Liver (tissue), 9 donors: ENCODE measurements around the gene DNAH3. TPM values are rescaled to one million over a fixed set of nuclear protein-coding genes. Genes with fewer than 3 reads are reported as not detected.
"Not testable (repeated sequence)": the region's sequence is repeated elsewhere in the genome, so short reads cannot be mapped to it uniquely, and the experiment has no call there.

Source experiments
- DNase-seq: peaks from one replicate; pipeline ENCODE4 v3.0.0-alpha.2; 2017; ENCODE audit warnings: low spot score
- H3K27ac ChIP-seq, 2 donors: one replicate each; pipeline ENCODE4 v1.7.0; 2013; ENCODE audit warnings: inconsistent platforms in 2 of 2, low read length in 2 of 2, control low read depth in 1 of 2, low read depth in 1 of 2, mild to moderate bottlenecking in 1 of 2
- H3K27me3 ChIP-seq, 4 donors: one replicate each; pipeline versions ENCODE4 v1.6.1 to v1.7.0; 2013; ENCODE audit warnings: low read length in 3 of 4, inconsistent platforms in 1 of 4, mild to moderate bottlenecking in 1 of 4, moderate library complexity in 1 of 4; ENCODE audit not compliant: control insufficient read depth in 4 of 4, insufficient read depth in 4 of 4
- H3K36me3 ChIP-seq, 4 donors: one replicate each; pipeline versions ENCODE4 v1.6.1 to v1.7.0; 2013; ENCODE audit warnings: low read length in 3 of 4, mild to moderate bottlenecking in 3 of 4, low read depth in 1 of 4, moderate library complexity in 1 of 4; ENCODE audit not compliant: control insufficient read depth in 4 of 4, insufficient read depth in 3 of 4
- H3K4me1 ChIP-seq, 4 donors: one replicate each; pipeline versions ENCODE4 v1.6.1 to v1.7.0; 2013; ENCODE audit warnings: low read length in 3 of 4, mild to moderate bottlenecking in 3 of 4, moderate library complexity in 1 of 4; ENCODE audit not compliant: control insufficient read depth in 4 of 4, insufficient read depth in 4 of 4
- H3K4me3 ChIP-seq, 3 donors: one replicate each; pipeline versions ENCODE4 v1.6.1 to v1.7.0; 2013; ENCODE audit warnings: low read length in 3 of 3, control low read depth in 1 of 3, low read depth in 1 of 3, mild to moderate bottlenecking in 1 of 3
- H3K9ac ChIP-seq, 2 donors: one replicate each; pipeline ENCODE4 v1.7.0; 2013; ENCODE audit warnings: low read length in 2 of 2, mild to moderate bottlenecking in 2 of 2, moderate library complexity in 2 of 2, control low read depth in 1 of 2, low read depth in 1 of 2
- H3K9me3 ChIP-seq, 4 donors: one replicate each; pipeline versions ENCODE4 v1.6.1 to v1.7.0; 2013; ENCODE audit warnings: low read length in 3 of 4; ENCODE audit not compliant: control insufficient read depth in 4 of 4
- FOXA1 ChIP-seq: IDR thresholded peaks from 2 replicates; pipeline ENCODE4 v1.6.1; 2016; ENCODE audit warnings: antibody characterized with exemption
- GABPA ChIP-seq, 2 donors: IDR thresholded peaks in 1 of 2; conservative IDR thresholded peaks in 1 of 2; 2 replicates each; pipeline ENCODE4 v1.6.1; 2016; ENCODE audit warnings: antibody characterized with exemption in 2 of 2, mild to moderate bottlenecking in 1 of 2, moderate library complexity in 1 of 2
- HNF4A ChIP-seq, 2 donors: conservative IDR thresholded peaks; 2 replicates each; pipeline ENCODE4 v1.6.1; 2016; ENCODE audit warnings: antibody characterized with exemption in 2 of 2, mild to moderate bottlenecking in 2 of 2
- HNF4G ChIP-seq: IDR thresholded peaks from 2 replicates; pipeline ENCODE4 v1.6.1; 2016; ENCODE audit warnings: antibody characterized with exemption
- JUND ChIP-seq, 2 donors: IDR thresholded peaks; 2 replicates each; pipeline ENCODE4 v1.6.1; 2016; ENCODE audit warnings: antibody characterized with exemption in 2 of 2
- MAX ChIP-seq: IDR thresholded peaks from 2 replicates; pipeline ENCODE4 v1.6.1; 2016; ENCODE audit warnings: antibody characterized with exemption
- NR2F2 ChIP-seq: IDR thresholded peaks from 2 replicates; pipeline ENCODE4 v1.6.1; 2016; ENCODE audit warnings: antibody characterized with exemption
- REST ChIP-seq: IDR thresholded peaks from 2 replicates; pipeline ENCODE4 v1.6.1; 2016; ENCODE audit warnings: antibody characterized with exemption, mild to moderate bottlenecking
- RXRA ChIP-seq, 2 donors: IDR thresholded peaks; 2 replicates each; pipeline ENCODE4 v1.6.1; 2017 to 2018; ENCODE audit warnings: antibody characterized with exemption in 2 of 2, mild to moderate bottlenecking in 1 of 2
- SP1 ChIP-seq: IDR thresholded peaks from 2 replicates; pipeline ENCODE4 v1.6.1; 2018; ENCODE audit warnings: antibody characterized with exemption, mild to moderate bottlenecking
- TAF1 ChIP-seq: conservative IDR thresholded peaks from 2 replicates; pipeline ENCODE4 v1.6.1; 2016; ENCODE audit warnings: antibody characterized with exemption, mild to moderate bottlenecking
- YY1 ChIP-seq: IDR thresholded peaks from 2 replicates; pipeline ENCODE4 v1.6.1; 2016; ENCODE audit warnings: antibody characterized with exemption, mild to moderate bottlenecking
- ZBTB33 ChIP-seq: IDR thresholded peaks from 2 replicates; pipeline ENCODE4 v1.6.1; 2016; ENCODE audit warnings: antibody characterized with exemption
- WGBS: extraction: QIAGEN DNeasy Blood & Tissue Kit; methylation state at CpG from one replicate; pipeline ENCODE4 v1.1.7; 2013; 5-methylcytosine and 5-hydroxymethylcytosine counted together
- polyA plus RNA-seq, 2 donors: library from polyadenylated mRNA; stranded (reverse) in 1 of 2; unstranded in 1 of 2; fragments of 200-250 nt in 1 of 2; fragments of >200 nt in 1 of 2; fragmentation: Nextera tagmentation in 1 of 2; extraction: Ambion mirVana in 1 of 2; gene quantifications; one replicate each; pipeline versions ENCODE4 v1.2.1 to v1.2.3, GENCODE V29; 2013 to 2015
- total RNA-seq, 2 donors: library from RNA; depleted of rRNA; stranded (reverse); fragments of >200 nt; gene quantifications; one replicate each; pipeline ENCODE4 v1.2.3, GENCODE V29; 2014
- donor health status: healthy.
- donor health status: healthy.
- donor health status: healthy.
- donor health status: healthy.
- donor health status: healthy.

Gene DNAH3
- total and polyA plus RNA-seq, 4 donors, result not detected

GRCh38 chr16:21172650-21173049, 22.0 kb upstream of the DNAH3 start:
- no peak overlapping the region for H3K9ac ChIP-seq
- TF ChIP-seq ZBTB33, result no peak
- TF ChIP-seq YY1, result no peak
- no peak for DNase-seq
- H3K4me1 ChIP-seq, result no peaks in the 10 kb centered on the region
- no peak overlapping the region for H3K4me3 ChIP-seq
- WGBS, result 95% methylated on average over 3 of the region's 3 CpGs
- no peak overlapping the region for H3K27ac ChIP-seq
- peaks cover 0 to 2% (median 0%) of the 10 kb centered on the region in 4 donors for H3K36me3 ChIP-seq
- no peaks in the 10 kb centered on the region for H3K9me3 ChIP-seq
- H3K27me3 ChIP-seq, result no peaks in the 10 kb centered on the region

- not testable (repeated sequence) for DNase-seq, H3K36me3 ChIP-seq, H3K27ac ChIP-seq, H3K9ac ChIP-seq, H3K4me3 ChIP-seq, H3K9me3 ChIP-seq, H3K27me3 ChIP-seq, H3K4me1 ChIP-seq
- 95% methylated on average over 8 of the region's 8 CpGs for WGBS
Observed at GRCh38 chr16:21170116-21170515, 19.5 kb upstream of the DNAH3 start.

- TF ChIP-seq TAF1 (no peak), ZBTB33 (no peak), NR2F2 (no peak), HNF4G (no peak), JUND (IDR thresholded peaks at IDR 0.05) (no peak), FOXA1 (no peak), GABPA (IDR thresholded peaks at IDR 0.05 in 1 of 2, conservative IDR thresholded peaks at IDR 0.05 in 1 of 2) (no peak), SP1 (no peak), YY1 (no peak), RXRA (IDR thresholded peaks at IDR 0.05) (no peak), HNF4A (conservative IDR thresholded peaks at IDR 0.05) (no peak), MAX (no peak), REST (no peak)
Observed at GRCh38 chr16:21169249-21169981, 18.8 kb upstream of the DNAH3 start.

More at GRCh38 chr16:21169249-21169981, 18.8 kb upstream of the DNAH3 start:
- no peak overlapping the region for H3K4me3 ChIP-seq
- H3K27ac ChIP-seq, result no peak overlapping the region
- no peak for DNase-seq
- WGBS, result 95% methylated on average over 5 of the region's 5 CpGs
- no peaks in the 10 kb centered on the region for H3K9me3 ChIP-seq
- H3K4me1 ChIP-seq, result no peaks in the 10 kb centered on the region
- peaks cover 0 to 2% (median 0%) of the 10 kb centered on the region in 4 donors for H3K36me3 ChIP-seq
- no peak overlapping the region for H3K9ac ChIP-seq
- H3K27me3 ChIP-seq, result no peaks in the 10 kb centered on the region
